Panc1 (cell line): ENCODE measurements around the gene PLEKHA7. TPM values are rescaled to one million over a fixed set of nuclear protein-coding genes. Genes with fewer than 3 reads are reported as not detected.

ENCODE experiments used
- ATAC-seq: fragments of 200-7000 bp; cut with Tn5 transposase; 2 replicates; pipeline ENCODE4 v1.9.1; 2020; ENCODE audit warnings: mild to moderate bottlenecking, moderate library complexity
- BruUV-seq: library from RNA; stranded (reverse); fragments of 400-500 nt; replicated peaks from 2 replicates; lab custom pipeline; 2021; lab: Mats Ljungman, UMichigan
- CTCF ChIA-PET: fragments of 300-600 bp; sonication (Branson Sonifier 250); formaldehyde crosslinking; loops from one replicate; lab custom pipeline; 2022; ENCODE audit warnings: antibody characterized with exemption; lab: Charles Lee
- POLR2A ChIA-PET: fragments of 300-600 bp; sonication (Branson Sonifier 250); formaldehyde crosslinking; loops from one replicate; lab custom pipeline; 2022; ENCODE audit warnings: antibody characterized with exemption; lab: Charles Lee
- DNase-seq: peaks from one replicate; pipeline ENCODE4 v3.0.0-alpha.2; 2010; ENCODE audit warnings: low read depth, low spot score
- H3K27ac ChIP-seq: 2 replicates; pipeline ENCODE4 v1.5.1; 2011; ENCODE audit warnings: mild to moderate bottlenecking, low read length, inconsistent platforms
- H3K27me3 ChIP-seq: fragments of 200-500 bp; sonication (Bioruptor generic); 2 replicates; pipeline ENCODE4 v1.6.0; 2014; ENCODE audit warnings: low read length, inconsistent platforms; ENCODE audit not compliant: control insufficient read depth, insufficient read depth
- H3K36me3 ChIP-seq: fragments of 200-500 bp; sonication (Bioruptor generic); 2 replicates; pipeline ENCODE4 v1.5.1; 2014; ENCODE audit warnings: inconsistent platforms, mild to moderate bottlenecking, low read length, moderate library complexity; ENCODE audit not compliant: control insufficient read depth, insufficient read depth
- H3K4me1 ChIP-seq: 2 replicates; pipeline ENCODE4 v1.5.1; 2011; ENCODE audit warnings: inconsistent platforms, mild to moderate bottlenecking, low read length, moderate library complexity; ENCODE audit not compliant: control insufficient read depth, insufficient read depth
- H3K4me3 ChIP-seq, 2 experiments: 2 replicates each; pipeline ENCODE4 v1.5.1; 2011 to 2012; ENCODE audit warnings: low read depth in 2 of 2, low read length in 2 of 2, mild to moderate bottlenecking in 2 of 2, inconsistent platforms in 1 of 2, moderate library complexity in 1 of 2
- H3K9me3 ChIP-seq: fragments of 200-500 bp; sonication (Bioruptor generic); 2 replicates; pipeline ENCODE4 v1.5.1; 2014; ENCODE audit warnings: low read depth, mild to moderate bottlenecking, inconsistent platforms, low read length, moderate library complexity; ENCODE audit not compliant: control insufficient read depth, insufficient read depth
- POLR2AphosphoS5 ChIP-seq: IDR thresholded peaks from 2 replicates; pipeline ENCODE4 v1.6.1; 2012; ENCODE audit warnings: mild to moderate bottlenecking, low read depth, low read length, moderate library complexity
- REST ChIP-seq, 2 experiments: IDR thresholded peaks; 2 replicates each; pipeline ENCODE4 v1.6.1; 2011 to 2012; ENCODE audit warnings: low read depth in 2 of 2, control low read depth in 1 of 2, low read length in 1 of 2, mild to moderate bottlenecking in 1 of 2, moderate library complexity in 1 of 2; ENCODE audit not compliant: insufficient read depth in 1 of 2
- SIN3A ChIP-seq: IDR thresholded peaks from 2 replicates; pipeline ENCODE4 v1.6.1; 2012; ENCODE audit warnings: low read depth, mild to moderate bottlenecking, low read length, moderate library complexity, borderline replicate concordance; ENCODE audit not compliant: insufficient read depth
- TCF7L2 ChIP-seq: IDR thresholded peaks from 2 replicates; pipeline ENCODE4 v1.6.1; 2011; ENCODE audit warnings: mild to moderate bottlenecking, low read depth, low read length, inconsistent platforms
- in situ Hi-C: cut with HindIII; loops from 2 replicates; pipeline ENCODE4 v1.10.0; 2016; ENCODE audit warnings: low sequenced_read_pairs, low pct_unique_long_range_greater_than_20kb
- intact Hi-C: fragments of 100-400 bp; cut with micrococcal nuclease; formaldehyde crosslinking; loops from one replicate; pipeline ENCODE4 v1.10.0; 2022; ENCODE audit not compliant: unreplicated experiment
- total RNA-seq: library from RNA; stranded (reverse); gene quantifications from one replicate; pipeline ENCODE4 v1.2.1, GENCODE V29; 2021; ENCODE audit not compliant: unreplicated experiment
- TF ChIP-seq, protein P1 (sequence below): fragments of 450-650 bp; IDR thresholded peaks from 2 replicates; pipeline ENCODE4 v1.5.1; 2017; ENCODE audit warnings: mild to moderate bottlenecking

Gene PLEKHA7
- total RNA-seq, 1 experiment from 2014 or later: 11.6 TPM

DNA sequence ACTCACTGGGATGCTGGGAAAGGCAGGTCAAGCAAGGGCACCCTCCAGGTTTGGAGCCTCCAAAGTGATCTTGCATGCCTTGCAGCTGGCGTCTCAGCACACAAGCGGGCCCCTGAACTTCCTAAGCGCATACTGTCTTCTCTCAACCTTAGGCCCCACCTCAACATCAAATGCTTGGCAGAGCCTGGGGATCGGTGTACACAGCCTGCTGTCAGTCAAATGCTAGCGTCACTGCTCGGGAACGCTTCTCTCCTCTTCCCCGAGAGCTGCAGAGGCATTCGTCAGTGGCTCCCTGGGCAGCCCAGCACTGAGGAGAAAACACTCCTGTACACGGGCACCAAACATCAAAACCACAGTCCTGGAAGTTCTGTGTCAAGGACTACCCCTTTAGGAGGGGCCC lies 150.8 kb downstream of the PLEKHA7 start:
- Histone ChIP-seq H3K4me1 (no peaks in the 10 kb centered on the region), H3K27me3 (no peaks in the 10 kb centered on the region), H3K4me3 (no peak overlapping the region), H3K27ac (no peak overlapping the region), H3K36me3 (no peaks in the 10 kb centered on the region), H3K9me3 (no peaks in the 10 kb centered on the region)
- intact Hi-C loops (no loop called here), in situ Hi-C loops (no loop called here)
- DNase-seq (no peak), ATAC-seq (no peak)
- TF ChIP-seq REST (IDR thresholded peaks at IDR 0.05; ENCODE audit: insufficient read depth in 1 of 2, low read depth in 2 of 2, low read length in 1 of 2) (no peak), TCF7L2 (no peak), POLR2AphosphoS5 (no peak), SIN3A (no peak)
- TF ChIP-seq, protein P1, sequence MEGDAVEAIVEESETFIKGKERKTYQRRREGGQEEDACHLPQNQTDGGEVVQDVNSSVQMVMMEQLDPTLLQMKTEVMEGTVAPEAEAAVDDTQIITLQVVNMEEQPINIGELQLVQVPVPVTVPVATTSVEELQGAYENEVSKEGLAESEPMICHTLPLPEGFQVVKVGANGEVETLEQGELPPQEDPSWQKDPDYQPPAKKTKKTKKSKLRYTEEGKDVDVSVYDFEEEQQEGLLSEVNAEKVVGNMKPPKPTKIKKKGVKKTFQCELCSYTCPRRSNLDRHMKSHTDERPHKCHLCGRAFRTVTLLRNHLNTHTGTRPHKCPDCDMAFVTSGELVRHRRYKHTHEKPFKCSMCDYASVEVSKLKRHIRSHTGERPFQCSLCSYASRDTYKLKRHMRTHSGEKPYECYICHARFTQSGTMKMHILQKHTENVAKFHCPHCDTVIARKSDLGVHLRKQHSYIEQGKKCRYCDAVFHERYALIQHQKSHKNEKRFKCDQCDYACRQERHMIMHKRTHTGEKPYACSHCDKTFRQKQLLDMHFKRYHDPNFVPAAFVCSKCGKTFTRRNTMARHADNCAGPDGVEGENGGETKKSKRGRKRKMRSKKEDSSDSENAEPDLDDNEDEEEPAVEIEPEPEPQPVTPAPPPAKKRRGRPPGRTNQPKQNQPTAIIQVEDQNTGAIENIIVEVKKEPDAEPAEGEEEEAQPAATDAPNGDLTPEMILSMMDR: no peak
- BruUV-seq: no TSS peak
- ChIA-PET POLR2A (no interaction called here), CTCF (no interaction called here)

DNA sequence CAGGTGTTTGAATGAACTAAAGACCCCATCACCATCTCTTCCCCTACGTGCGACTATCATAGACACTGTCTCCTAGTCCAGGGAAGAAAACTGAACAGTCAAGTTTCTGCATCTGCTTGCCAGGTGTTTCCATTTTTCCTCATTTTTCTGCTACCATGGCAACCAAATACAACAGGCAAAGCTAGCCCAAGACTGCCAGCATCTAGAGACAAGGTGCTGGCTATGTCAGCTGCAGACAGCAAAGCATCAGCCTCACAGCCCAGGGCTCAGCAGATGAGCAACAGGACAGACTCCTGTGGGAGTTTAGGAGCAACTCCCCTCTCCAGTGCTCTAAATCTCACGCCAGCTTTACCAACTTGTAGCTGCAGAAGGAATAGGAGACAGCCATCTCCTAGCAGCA lies 151.5 kb downstream of the PLEKHA7 start:
- POLR2A ChIA-PET: no interaction called here
- CTCF ChIA-PET: no interaction called here
- in situ Hi-C loops: no loop called here

More for the DNA sequence above, 151.5 kb downstream of the PLEKHA7 start:
- no peaks in the 10 kb centered on the region for H3K36me3 ChIP-seq
- H3K27ac ChIP-seq: no peak overlapping the region
- TF ChIP-seq TCF7L2 (no peak), REST (IDR thresholded peaks at IDR 0.05; ENCODE audit: insufficient read depth in 1 of 2, low read depth in 2 of 2, low read length in 1 of 2) (no peak), POLR2AphosphoS5 (no peak)
- TF ChIP-seq, protein P1: no peak
- H3K4me3 ChIP-seq: no peak overlapping the region
- H3K4me1 ChIP-seq: no peaks in the 10 kb centered on the region
- H3K9me3 ChIP-seq: no peaks in the 10 kb centered on the region
- H3K27me3 ChIP-seq: no peaks in the 10 kb centered on the region
- no peak for ATAC-seq
- intact Hi-C loops: no loop called here
- DNase-seq: no peak
- BruUV-seq: no TSS peak
